HUES48 (cell line): ENCODE results near the gene AHSA1.

Experiments
- H3K27ac ChIP-seq: one replicate; pipeline ENCODE4 v1.7.0; 2013; ENCODE audit warnings: low read depth, low read length, inconsistent platforms
- H3K27me3 ChIP-seq: 2 replicates; pipeline ENCODE4 v1.6.1; 2013; ENCODE audit warnings: mild to moderate bottlenecking, low read length; ENCODE audit not compliant: control insufficient read depth, insufficient read depth
- H3K36me3 ChIP-seq: 2 replicates; pipeline ENCODE4 v1.6.1; 2013; ENCODE audit warnings: low read length; ENCODE audit not compliant: control insufficient read depth, insufficient read depth
- H3K4me1 ChIP-seq: 2 replicates; pipeline ENCODE4 v1.6.1; 2013; ENCODE audit warnings: mild to moderate bottlenecking, low read length; ENCODE audit not compliant: control insufficient read depth, insufficient read depth
- H3K4me3 ChIP-seq: 2 replicates; pipeline ENCODE4 v1.5.1; 2013; ENCODE audit warnings: mild to moderate bottlenecking, low read depth, low read length
- H3K9ac ChIP-seq: 2 replicates; pipeline ENCODE4 v1.6.1; 2013; ENCODE audit warnings: mild to moderate bottlenecking, low read depth, low read length, moderate library complexity
- H3K9me3 ChIP-seq: 2 replicates; pipeline ENCODE4 v1.6.1; 2013; ENCODE audit warnings: low read length; ENCODE audit not compliant: control insufficient read depth, insufficient read depth

Gene AHSA1

GRCh38 chr14:77473921-77474320, 16.0 kb downstream of the AHSA1 start:
- Histone ChIP-seq H3K27me3 (no peaks in the 10 kb centered on the region), H3K9me3 (no peaks in the 10 kb centered on the region), H3K4me1 (peaks cover 18% of the 10 kb centered on the region), H3K36me3 (peaks cover 9% of the 10 kb centered on the region), H3K27ac (no peak overlapping the region), H3K4me3 (no peak overlapping the region), H3K9ac (no peak overlapping the region)

GRCh38 chr14:77474479-77475177, 16.7 kb downstream of the AHSA1 start:
- no peaks in the 10 kb centered on the region for H3K27me3 ChIP-seq
- H3K27ac ChIP-seq = no peak overlapping the region
- peaks cover 1% of the 10 kb centered on the region; the same call in 1 of the 2 replicates for H3K36me3 ChIP-seq
- peaks cover 18% of the 10 kb centered on the region for H3K4me1 ChIP-seq
- no peak overlapping the region for H3K9ac ChIP-seq
- H3K9me3 ChIP-seq = no peaks in the 10 kb centered on the region
- H3K4me3 ChIP-seq = no peak overlapping the region

- Histone ChIP-seq H3K4me3 (no peak overlapping the region), H3K4me1 (peaks cover 12% of the 10 kb centered on the region), H3K36me3 (no peaks in the 10 kb centered on the region), H3K27ac (no peak overlapping the region), H3K9me3 (no peaks in the 10 kb centered on the region), H3K27me3 (no peaks in the 10 kb centered on the region), H3K9ac (no peak overlapping the region)
These were observed 17.7 kb downstream of the AHSA1 start for GRCh38 chr14:77475432-77476115.

GRCh38 chr14:77478029-77478428, 20.1 kb downstream of the AHSA1 start:
- Histone ChIP-seq H3K9ac (no peak overlapping the region), H3K9me3 (no peaks in the 10 kb centered on the region), H3K4me1 (peaks cover under 1% of the 10 kb centered on the region; the same call in 1 of the 2 replicates), H3K27ac (no peak overlapping the region), H3K36me3 (no peaks in the 10 kb centered on the region), H3K4me3 (no peak overlapping the region), H3K27me3 (no peaks in the 10 kb centered on the region)

GRCh38 chr14:77478796-77479195, 20.9 kb downstream of the AHSA1 start:
- Histone ChIP-seq H3K36me3 (no peaks in the 10 kb centered on the region), H3K4me3 (no peak overlapping the region), H3K9me3 (no peaks in the 10 kb centered on the region), H3K4me1 (no peaks in the 10 kb centered on the region; the same call in 1 of the 2 replicates), H3K27me3 (no peaks in the 10 kb centered on the region), H3K27ac (no peak overlapping the region), H3K9ac (no peak overlapping the region)

- Histone ChIP-seq H3K4me3 (no peak overlapping the region), H3K36me3 (no peaks in the 10 kb centered on the region), H3K27me3 (no peaks in the 10 kb centered on the region), H3K9me3 (no peaks in the 10 kb centered on the region), H3K9ac (no peak overlapping the region), H3K4me1 (no peaks in the 10 kb centered on the region), H3K27ac (no peak overlapping the region)
These were observed 24.5 kb downstream of the AHSA1 start for GRCh38 chr14:77482422-77482821.

- Histone ChIP-seq H3K4me1 (no peaks in the 10 kb centered on the region), H3K4me3 (no peak overlapping the region), H3K9ac (no peak overlapping the region)
These were observed 27.4 kb downstream of the AHSA1 start for GRCh38 chr14:77485256-77485655.

GRCh38 chr14:77485901-77486678, 28.2 kb downstream of the AHSA1 start:
- no peak overlapping the region for H3K27ac ChIP-seq
- no peak overlapping the region for H3K4me3 ChIP-seq
- H3K4me1 ChIP-seq = no peaks in the 10 kb centered on the region
- no peak overlapping the region for H3K9ac ChIP-seq
- no peaks in the 10 kb centered on the region for H3K27me3 ChIP-seq
- no peaks in the 10 kb centered on the region for H3K9me3 ChIP-seq
- H3K36me3 ChIP-seq = no peaks in the 10 kb centered on the region

More at GRCh38 chr14:77485256-77485655, 27.4 kb downstream of the AHSA1 start:
- no peaks in the 10 kb centered on the region for H3K27me3 ChIP-seq
- H3K36me3 ChIP-seq = no peaks in the 10 kb centered on the region
- no peak overlapping the region for H3K27ac ChIP-seq
- no peaks in the 10 kb centered on the region for H3K9me3 ChIP-seq

GRCh38 chr14:77488558-77488957, 30.7 kb downstream of the AHSA1 start:
- Histone ChIP-seq H3K4me3 (no peak overlapping the region), H3K27me3 (no peaks in the 10 kb centered on the region), H3K9me3 (no peaks in the 10 kb centered on the region), H3K4me1 (no peaks in the 10 kb centered on the region), H3K9ac (no peak overlapping the region), H3K36me3 (no peaks in the 10 kb centered on the region), H3K27ac (no peak overlapping the region)

GRCh38 chr14:77489041-77489440, 31.1 kb downstream of the AHSA1 start:
- Histone ChIP-seq H3K27ac (no peak overlapping the region), H3K4me3 (no peak overlapping the region), H3K9ac (no peak overlapping the region), H3K4me1 (no peaks in the 10 kb centered on the region), H3K9me3 (no peaks in the 10 kb centered on the region), H3K27me3 (no peaks in the 10 kb centered on the region), H3K36me3 (no peaks in the 10 kb centered on the region)
